Esophagus muscularis mucosa (tissue), 4 donors: ENCODE data around the gene RRBP1.

ENCODE experiments used
- CTCF ChIP-seq, 3 experiments: fragments of 200-600 bp in 2 of 3; fragments of 450-650 bp in 1 of 3; sonication (generic) in 2 of 3; IDR thresholded peaks; one replicate each; pipeline ENCODE4 v1.5.1; 2017 to 2019; ENCODE audit warnings: antibody characterized with exemption in 3 of 3, mild to moderate bottlenecking in 2 of 3, moderate library complexity in 1 of 3
- EP300 ChIP-seq: sonication (generic); formaldehyde crosslinking; IDR thresholded peaks from one replicate; pipeline ENCODE4 v1.6.1; 2017; ENCODE audit warnings: antibody characterized with exemption
- POLR2A ChIP-seq: fragments of 450-650 bp; IDR thresholded peaks from one replicate; pipeline ENCODE4 v1.6.1; 2017; ENCODE audit warnings: antibody characterized with exemption, moderate library complexity, mild to moderate bottlenecking, low read depth

DNA sequence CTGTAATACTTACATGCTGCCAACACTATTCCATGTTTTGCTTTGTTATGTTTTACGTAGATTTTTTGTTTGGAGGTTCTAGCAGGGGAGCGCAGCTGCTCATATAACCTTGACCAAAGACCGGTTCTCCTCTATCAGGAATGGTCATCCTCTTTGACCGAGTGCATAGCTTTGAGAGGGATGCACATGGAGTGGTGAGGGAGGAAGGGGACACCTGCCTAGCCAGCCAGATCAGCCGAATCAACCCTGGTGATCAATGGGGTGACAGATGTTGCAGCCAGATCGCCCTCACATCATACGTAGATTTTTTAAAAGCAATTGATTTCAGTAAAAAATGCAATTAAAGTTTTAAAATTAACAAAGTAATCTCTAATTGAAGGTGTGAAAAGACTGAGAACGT lies 105.8 kb downstream of the RRBP1 start:
- TF ChIP-seq CTCF (IDR thresholded peaks at IDR 0.05) (no peak), POLR2A (no peak), EP300 (no peak)
